ENCODE data around the gene GALNT5.
A peak's percentile ranks its signal among the peaks of the same experiment; 100 is the strongest.
"Not testable (repeated sequence)": the region's sequence is repeated elsewhere in the genome, so short reads cannot be mapped to it uniquely, and the experiment has no call there.

GALNT5 gene

DNA sequence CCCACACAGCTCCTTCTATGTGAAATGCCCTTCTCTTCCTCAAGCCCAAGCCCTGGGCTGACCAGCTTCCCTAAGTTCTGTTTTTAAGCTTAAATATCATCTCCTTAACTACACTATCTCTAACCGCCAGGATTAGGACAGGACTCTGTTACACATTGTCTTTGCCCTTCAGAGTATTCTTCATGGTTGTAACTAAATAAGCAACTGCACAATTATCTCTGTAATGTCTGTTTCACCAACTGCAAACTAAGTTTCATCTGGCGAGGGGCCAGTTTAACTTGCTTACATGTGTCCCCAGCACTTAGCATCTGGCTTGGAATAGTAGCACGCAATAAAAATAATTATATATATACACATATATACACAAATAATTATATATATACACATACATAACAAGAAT is 69.2 kb downstream of the GALNT5 start:
- no peak for DNase-seq (ENCODE audit: low spot score)

DNA sequence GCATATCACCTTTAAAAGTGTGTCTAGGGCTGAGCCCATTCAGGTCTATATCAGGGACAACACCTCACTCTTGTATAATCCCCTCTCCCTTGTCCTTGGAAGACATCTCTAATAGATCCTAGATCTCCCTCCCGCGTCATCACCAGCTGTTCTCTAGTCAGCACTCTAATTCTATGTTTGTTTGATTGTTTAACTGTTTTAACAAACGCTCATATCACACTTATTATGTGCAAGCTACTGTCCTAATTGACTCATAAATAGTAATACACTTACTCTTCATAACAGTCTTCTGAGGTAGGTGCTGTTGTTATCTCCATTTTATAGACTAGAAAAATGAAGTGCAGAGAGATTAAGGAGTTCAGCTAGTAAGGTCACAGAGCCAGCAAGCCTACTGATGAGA is 69.7 kb downstream of the GALNT5 start:
- DNase-seq (ENCODE audit: low spot score), result no peak

DNA sequence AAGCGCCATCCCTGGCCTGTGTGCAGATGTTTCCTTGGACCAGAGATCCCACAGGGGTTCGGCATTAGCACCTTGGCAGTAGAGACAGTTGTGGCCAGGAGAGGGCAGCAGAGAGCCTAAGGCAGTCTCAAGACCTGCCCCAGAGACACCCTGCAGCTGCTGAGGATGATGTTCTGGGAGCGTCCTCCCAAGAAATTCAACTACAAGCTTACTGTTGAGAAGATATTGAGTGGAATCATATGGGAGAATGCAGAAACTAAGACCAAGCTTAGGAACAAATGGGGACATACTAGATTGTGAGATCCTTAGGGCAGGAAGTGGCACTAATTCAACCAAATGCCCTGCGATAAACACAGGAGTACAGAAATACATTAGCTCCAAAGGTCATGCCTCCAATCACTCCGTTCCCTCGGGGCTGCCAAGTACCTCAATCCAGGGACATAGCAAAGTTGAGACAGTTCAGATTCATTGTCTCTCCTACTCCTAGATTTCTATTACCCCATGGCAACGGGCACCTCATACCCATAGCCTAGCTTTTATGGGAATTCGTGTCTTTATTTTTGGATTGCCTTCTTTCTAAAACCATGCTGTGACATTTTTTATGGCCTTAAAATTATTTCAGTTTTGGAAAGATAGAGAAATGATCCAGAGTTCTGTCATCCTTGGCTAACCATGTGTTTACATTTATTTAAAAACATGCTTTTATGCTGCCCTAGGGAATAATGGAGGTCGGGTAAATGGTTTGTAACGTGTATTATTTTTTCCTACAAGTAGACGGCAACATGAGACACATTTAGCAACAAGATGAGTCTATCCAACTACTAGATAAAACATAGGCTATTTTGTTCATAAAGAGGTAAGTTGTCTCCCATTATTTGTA is 70.4 kb downstream of the GALNT5 start:
- peak; percentile 91 for DNase-seq (ENCODE audit: low spot score)

DNA sequence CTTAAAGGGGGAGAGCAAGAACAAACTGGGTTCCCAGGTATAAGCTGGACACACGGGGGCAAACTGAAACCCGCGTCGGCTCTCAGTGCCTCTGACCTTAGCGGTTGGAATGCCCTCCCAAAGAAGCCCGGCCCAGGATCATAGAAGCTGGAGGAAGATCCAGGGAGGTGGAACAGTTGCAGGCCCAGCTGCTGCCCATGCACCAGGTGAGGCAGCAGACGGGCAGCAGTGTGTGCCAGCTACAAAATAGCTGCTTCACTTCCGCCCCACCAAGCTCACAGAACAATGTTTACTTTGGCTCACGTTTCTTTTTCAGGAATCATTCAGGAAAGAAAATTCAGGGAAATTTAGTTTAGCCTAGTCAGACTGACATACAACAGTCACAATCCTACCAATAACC is 72.0 kb downstream of the GALNT5 start:
- no peak for DNase-seq (ENCODE audit: low spot score)

DNA sequence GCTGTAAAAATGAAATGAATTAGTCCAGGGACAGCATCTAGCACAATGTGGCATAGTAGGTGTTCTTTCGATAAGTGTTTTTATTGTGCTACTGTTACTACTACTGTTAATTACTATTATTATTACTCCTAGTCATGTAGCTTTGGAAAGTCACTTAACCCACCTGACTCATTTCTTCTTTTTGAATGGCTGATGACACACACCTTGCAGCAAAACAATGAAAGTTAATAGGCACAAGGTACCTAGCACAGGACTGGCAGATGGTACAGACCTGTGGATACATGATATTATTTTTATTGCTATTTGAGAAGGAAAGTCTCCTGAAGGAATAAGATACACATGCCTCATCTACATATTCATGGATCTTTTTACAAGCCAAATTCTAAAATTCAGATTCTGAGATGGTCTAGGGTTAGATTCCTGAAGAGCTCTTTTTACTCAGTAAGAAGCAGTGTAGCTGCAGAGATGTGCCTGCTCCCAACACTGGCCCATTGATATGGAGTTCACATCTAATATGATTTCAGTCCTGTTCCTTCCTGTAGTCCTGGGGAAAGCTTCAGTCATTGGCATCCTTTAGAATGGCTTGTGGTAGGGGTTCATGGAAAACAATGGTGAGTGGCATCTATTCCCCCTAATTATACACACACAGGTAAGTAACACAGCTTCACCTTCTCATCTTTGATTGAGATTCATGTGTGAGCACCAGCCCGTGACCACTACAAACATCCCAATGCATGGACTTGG is 76.0 kb downstream of the GALNT5 start:
- DNase-seq (ENCODE audit: low spot score), result no peak

DNA sequence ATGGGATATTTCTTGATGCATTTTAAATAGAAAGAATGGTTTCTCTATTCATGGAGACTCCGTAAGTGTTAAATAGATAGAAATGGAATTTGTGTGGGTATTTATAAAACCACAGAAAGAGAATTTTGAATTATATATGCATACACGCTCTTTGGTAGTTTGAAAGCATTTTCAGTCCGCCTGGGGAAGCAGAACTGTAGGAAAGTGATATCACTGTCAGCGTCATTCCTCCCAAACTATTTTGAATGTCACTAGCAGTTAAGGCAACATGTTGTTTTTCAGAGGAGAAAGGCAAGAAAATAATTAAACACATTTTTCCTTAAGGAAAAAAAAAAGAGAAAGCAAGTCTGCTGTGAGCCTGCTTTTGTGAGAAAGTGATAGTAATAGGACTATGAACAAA is 76.8 kb downstream of the GALNT5 start:
- no peak for DNase-seq (ENCODE audit: low spot score)

DNA sequence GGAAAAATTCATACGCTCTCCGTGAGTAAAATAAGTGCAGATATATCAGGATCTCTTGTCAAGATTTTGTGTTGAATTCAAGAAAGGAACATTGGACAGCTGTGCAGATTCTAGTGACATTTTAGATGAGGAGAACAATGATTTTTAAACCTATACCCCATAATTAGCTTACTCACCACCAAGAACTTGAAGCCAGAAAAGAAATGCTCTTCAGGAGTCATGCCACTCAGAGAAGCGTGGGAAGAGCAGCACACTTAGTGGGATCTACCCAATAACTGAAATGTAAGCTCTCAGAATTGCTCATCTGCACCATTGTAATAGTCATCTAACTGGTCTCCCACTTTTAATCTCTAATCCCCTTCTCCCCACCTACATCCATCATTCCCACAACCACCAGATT is 77.3 kb downstream of the GALNT5 start:
- no peak for DNase-seq (ENCODE audit: low spot score)

DNA sequence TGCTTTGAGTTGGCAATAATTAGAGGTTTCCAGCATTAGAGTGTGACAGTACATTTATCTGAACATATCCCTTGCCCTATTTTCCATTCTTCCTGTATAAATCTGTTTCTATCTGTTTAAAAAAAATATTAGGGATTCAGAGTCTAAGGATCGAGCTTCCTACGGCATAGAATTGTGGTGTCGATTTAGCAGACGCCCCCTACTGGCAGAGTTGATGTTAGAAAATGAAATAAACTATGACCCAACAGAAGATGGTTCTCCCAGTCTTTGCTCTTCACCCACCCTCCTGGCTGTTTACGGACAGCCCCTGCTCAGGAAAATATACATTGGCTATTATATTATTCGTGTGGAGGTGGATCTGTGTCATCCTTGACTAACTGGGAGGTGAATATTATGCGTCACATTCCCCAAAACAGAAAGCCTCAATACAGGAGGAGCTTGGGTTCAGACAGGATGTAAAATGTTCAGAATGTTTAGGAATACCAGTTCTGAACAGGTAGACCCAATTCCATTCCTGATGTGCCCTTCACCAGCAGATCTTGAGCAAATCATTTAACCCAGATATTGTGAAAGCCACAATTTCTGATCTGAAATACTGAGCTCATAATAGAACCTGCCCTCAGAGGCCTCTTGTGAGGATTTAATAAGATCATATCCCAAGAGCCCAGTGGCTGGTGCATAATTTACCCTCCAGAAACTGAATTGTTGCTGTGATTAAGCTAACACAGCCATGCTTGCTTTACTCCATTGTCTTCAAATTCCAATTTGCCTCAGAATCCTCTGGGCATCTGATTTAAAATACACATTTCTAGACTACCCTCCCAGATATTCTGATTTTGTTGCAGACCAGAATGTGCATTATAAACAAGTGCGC is 78.9 kb downstream of the GALNT5 start:
- DNase-seq (ENCODE audit: low spot score), result no peak

DNA sequence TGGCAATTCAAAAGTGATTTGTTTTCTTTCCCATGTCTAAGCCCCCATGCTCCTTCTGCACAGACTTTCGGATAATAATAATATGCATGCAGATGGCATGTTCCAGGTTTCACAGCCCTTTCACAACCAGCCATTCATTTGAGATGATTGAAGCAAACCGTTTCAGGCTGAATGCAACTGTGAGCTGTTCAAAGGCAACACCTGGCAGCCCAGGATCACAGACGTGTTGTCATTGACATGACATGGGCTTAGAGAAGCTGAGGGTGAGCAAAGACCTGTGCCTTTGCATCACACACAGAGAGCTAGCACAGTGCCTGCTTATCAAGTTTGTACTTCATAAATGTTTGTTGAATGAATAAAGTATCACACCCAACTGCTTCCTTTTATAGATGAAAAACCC is 80.5 kb downstream of the GALNT5 start:
- no peak for DNase-seq (ENCODE audit: low spot score)

DNA sequence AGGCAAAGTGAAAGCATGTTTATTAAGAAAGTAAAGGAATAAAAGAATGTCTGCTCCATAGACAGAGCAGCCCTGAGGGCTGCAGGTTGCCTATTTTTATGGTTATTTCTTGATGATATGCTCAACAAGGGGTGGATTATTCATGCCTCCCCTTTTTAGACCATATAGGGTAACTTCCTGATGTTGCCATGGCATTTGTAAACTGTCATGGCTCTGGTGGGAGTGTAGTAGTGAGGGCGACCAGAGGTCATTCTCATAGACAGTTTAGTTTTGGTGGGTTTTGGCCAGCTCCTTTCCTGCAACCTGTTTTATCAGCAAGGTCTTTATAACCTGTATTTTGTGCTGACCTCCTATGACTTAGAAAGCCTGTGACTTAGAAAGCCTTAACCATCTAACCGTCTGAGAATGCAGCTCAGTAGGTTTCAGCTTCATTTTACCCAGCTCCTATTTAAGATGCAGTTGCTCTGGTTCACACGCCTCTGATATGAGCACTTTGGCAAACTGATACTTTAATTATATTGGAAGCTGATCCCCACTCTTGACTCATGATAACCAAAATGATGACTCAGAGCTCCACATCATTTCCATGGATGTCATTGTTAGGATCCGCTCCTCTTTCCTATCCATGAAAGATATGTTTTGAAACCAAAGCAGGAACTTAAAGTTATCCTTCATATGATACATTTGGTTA is 82.6 kb downstream of the GALNT5 start:
- DNase-seq (ENCODE audit: low spot score), result no peak

DNA sequence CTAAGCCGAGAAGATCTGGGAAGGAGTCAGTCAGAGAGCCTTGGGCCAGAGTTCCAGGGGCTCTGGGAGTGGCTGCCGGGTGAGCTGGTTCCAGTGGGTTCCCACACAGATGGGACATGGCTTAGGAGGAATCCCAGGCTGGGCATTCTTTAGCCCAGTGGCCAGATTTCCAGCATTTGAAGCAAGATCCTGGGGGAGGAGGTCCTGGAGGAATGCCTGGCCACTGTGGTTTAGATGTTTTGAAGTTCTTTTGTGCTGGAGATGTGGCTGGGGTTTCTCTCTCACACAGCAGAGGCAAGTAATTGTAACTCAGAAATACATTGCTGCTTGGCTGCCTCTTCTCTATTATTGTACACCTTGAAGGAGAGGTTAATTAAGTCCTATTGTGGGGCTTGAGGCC is 83.9 kb downstream of the GALNT5 start:
- not testable (repeated sequence) for DNase-seq (ENCODE audit: low spot score)

DNA sequence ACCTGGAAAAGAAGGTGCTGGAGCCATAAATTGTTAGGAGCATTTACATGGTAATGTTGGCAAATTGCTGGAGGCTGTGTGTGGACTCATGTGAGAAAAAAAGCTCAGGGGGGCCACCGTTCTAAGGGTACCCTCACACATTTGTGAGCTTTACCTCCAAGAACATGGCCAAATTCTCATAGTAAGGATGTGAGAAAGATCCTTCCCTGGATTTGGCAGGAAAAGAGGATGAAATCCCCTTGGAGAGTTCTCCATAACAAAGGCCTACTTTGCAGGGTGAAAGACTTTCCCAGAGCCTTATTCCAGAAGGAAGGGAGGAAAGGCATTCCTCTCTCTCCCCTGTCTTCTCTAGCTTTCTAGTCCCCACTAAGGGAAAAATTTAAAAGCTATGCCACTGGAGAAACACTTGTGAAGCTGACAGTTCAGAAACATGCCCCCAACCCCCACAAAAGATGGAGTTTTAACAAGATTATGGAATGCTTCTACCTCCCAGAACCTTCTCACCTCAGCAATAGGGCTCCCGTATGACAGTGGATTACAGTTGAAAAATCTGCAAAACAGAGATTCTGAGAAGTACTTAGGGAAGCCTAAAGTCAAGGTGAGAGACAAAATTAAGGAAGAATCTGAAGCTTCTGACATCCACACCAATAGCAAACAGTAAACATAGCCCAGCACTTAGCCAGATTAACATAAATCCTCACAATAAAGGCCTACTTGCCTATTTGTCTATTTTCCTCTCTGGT is 88.3 kb downstream of the GALNT5 start:
- DNase-seq (ENCODE audit: low spot score), result no peak

DNA sequence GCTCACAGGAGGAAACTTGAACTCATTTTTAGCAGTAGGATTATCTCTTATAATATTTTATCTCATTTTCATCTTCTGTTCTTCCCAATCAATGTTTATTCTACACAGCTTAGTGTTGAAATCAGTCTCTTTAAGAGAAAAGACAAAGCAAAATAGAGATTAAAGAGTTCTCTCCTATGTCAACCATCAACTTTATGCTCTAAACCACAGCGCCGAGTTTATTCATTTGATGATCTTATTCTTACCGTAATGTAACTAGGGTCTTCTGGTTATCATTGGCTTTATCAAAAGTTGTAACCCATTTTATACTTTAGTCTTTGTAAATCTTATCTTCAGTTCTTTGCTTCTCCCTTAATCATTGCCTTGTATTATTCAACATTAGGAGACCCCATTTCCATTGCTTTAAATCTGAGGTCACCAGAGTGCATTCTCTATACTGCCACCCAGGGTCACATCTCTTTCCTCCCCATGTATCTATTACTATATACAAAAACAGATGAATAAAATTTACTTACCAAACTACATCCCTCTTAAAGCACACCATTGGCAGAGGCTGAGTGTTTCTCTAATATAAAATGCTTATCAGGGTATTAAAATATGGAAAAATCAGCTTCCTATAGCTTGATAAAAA is 90.9 kb downstream of the GALNT5 start:
- DNase-seq (ENCODE audit: low spot score), result no peak

DNA sequence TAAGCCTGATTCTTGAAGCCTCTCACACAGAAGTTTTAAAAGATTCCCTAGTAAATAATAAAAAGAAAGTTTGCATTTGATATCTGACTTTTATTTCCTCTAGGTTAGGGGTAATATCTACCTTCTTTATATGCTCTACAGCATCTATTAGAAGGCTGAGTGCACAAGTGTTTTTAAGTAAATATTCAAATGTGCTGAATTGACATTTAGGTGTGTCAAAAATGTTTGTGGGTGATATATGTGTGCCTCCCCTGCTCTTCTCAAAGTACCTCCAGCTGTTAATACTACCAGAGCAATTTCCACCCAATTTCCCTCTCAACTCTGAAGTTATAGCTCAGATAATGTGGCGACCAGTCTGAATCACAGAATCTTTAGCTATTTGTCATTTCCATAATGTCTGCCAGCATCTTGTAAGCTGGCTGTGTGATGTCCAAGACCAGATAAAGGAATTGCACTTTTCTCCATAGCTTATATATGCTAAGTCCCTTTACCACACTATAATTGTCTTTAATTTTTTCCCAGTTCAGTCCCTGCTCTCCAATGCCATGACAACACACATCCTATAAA is 92.5 kb downstream of the GALNT5 start:
- DNase-seq (ENCODE audit: low spot score), result peak; percentile 40

DNA sequence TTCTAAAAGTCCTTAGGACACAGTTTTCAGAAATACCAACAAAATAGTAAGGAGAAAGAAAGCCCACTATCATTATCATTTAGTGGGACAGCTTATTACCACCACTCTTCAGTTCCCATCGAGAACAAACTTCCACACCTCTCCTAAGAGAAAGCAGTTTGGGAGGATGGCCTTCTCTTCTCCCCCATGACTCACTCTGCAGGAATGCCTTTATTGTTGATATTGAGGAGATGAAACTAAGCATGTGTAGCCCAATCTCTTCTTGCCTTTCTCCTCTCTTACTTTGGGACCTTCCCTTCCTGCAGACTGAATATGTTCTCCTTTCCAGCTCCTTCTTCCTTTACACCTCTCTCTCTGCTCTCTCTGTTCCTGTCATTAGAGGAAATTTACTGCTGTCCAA is 98.1 kb downstream of the GALNT5 start:
- DNase-seq (ENCODE audit: low spot score), result peak; percentile 49

DNA sequence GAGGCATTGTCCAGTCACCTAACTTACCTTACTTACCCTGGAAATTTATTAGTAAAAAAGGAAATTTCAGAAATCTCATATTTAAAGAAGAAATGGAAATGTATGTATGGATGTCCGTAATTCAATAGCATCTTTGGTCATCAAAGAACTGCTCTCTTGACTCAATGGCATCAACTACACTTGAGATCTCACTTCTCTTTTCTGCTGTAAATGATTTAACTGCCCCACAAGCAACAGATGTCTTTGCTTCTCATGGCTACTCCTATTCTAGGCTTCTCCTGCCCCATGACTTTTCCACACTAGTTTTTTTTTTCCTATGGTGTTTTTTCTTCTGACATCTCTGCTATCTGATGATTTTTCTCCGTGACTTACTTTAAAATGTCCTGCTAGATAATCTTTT is 102.1 kb downstream of the GALNT5 start:
- DNase-seq (ENCODE audit: low spot score), result no peak

DNA sequence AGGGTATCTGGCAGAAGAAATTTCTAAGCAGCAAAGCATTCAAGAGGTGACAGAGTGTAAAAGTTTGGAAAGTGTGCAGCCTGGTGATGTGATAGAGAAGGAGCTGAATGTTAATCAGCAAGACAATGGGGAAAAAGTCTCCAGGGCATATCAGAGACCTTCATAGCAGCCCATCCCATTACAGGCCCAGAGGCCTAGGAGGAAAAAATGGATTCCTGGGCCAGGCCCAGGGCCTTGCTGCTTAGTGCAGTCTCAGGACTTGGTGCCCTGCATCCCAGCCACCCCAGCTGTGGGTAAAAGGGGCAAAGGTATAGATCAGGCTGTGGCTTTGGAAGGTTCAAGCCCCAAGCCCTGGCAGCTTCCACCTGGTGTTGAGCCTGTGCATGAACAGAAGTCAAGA is 104.0 kb downstream of the GALNT5 start:
- DNase-seq (ENCODE audit: low spot score), result no peak

DNA sequence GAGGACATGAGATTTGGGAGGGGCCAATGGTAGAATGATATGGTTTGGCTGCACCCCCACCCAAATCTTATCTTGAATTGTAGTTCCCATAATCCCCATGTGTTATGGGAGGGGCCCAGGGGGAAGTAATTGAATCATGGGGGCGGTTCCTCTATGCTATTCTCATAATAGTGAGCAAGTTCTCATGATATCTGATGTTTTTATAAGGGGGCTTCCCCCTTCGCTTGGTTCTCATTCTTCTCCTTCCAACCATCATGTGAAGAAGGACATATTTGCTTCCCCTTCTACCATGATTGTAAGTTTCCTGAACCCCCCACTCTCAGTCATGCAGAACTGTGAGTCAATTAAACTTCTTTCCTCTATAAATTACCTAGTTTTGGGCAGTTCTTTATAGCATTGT is 105.1 kb downstream of the GALNT5 start:
- DNase-seq (ENCODE audit: low spot score), result no peak

DNA sequence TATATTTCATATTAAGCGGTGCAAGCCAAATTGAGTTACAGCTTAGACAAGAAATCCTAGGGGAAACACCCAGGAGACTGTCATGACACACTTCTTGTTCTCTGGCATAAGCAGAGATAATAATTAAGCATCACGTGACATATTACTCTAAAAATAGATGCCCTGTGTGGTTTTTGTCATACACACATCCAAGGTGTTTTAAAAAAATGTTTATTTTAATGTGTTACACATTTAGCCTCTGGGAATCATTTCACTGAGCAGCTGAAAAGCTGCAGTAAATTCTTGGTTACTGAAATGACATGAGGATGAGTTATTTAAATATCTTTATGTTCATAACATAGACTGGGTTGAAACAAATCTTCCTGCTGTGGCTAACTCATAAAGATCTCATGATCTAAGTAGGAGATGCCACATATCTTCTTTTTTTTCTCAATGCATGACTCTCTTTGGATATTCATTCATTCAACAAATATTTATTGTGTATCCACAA is 106.2 kb downstream of the GALNT5 start:
- DNase-seq (ENCODE audit: low spot score), result peak; percentile 44
